DND-41 (cell line): ENCODE data around the gene VAV3.
A peak's percentile ranks its signal among the peaks of the same experiment; 100 is the strongest.

Experiments used
- ATAC-seq: fragments of 200-7000 bp; cut with Tn5 transposase; 3 replicates; pipeline ENCODE4 v1.9.1; 2021; ENCODE audit warnings: low read depth; ENCODE audit not compliant: insufficient read depth
- DNase-seq: peaks from one replicate; pipeline ENCODE4 v3.0.0-alpha.2; 2020
- H2AFZ ChIP-seq: 2 replicates; pipeline ENCODE4 v1.6.0; 2012; ENCODE audit warnings: low read depth, low read length
- H3K27ac ChIP-seq: 2 replicates; pipeline ENCODE4 v1.5.1; 2012; ENCODE audit warnings: low read length, inconsistent platforms
- H3K27me3 ChIP-seq: fragments of 200-600 bp; sonication (generic); 2 replicates; pipeline ENCODE4 v1.6.0; 2012; ENCODE audit warnings: low read length, mild to moderate bottlenecking, inconsistent platforms; ENCODE audit not compliant: insufficient read depth, poor library complexity
- H3K36me3 ChIP-seq: 2 replicates; pipeline ENCODE4 v1.5.1; 2012; ENCODE audit warnings: low read length, inconsistent platforms; ENCODE audit not compliant: insufficient read depth
- H3K4me1 ChIP-seq: 2 replicates; pipeline ENCODE4 v1.5.1; 2012; ENCODE audit warnings: mild to moderate bottlenecking, low read length; ENCODE audit not compliant: insufficient read depth
- H3K4me2 ChIP-seq: 2 replicates; pipeline ENCODE4 v1.6.0; 2012; ENCODE audit warnings: mild to moderate bottlenecking, moderate library complexity, low read length, inconsistent platforms; ENCODE audit not compliant: insufficient read depth
- H3K4me3 ChIP-seq, 2 experiments: fragments of 200-600 bp in 1 of 2; shearing (Covaris generic) in 1 of 2; 2 replicates each; pipeline ENCODE4 v1.5.1; 2012 to 2016; ENCODE audit warnings: inconsistent platforms in 2 of 2, low read length in 2 of 2, mild to moderate bottlenecking in 2 of 2, low read depth in 1 of 2, moderate library complexity in 1 of 2
- H3K79me2 ChIP-seq: 2 replicates; pipeline ENCODE4 v1.6.0; 2012; ENCODE audit warnings: low read length, inconsistent platforms; ENCODE audit not compliant: insufficient read depth
- H3K9ac ChIP-seq: 2 replicates; pipeline ENCODE4 v1.6.0; 2012; ENCODE audit warnings: low read depth, mild to moderate bottlenecking, inconsistent platforms, low read length, moderate library complexity
- H3K9me3 ChIP-seq: 2 replicates; pipeline ENCODE4 v1.5.1; 2012; ENCODE audit warnings: low read length, moderate library complexity, mild to moderate bottlenecking, inconsistent platforms; ENCODE audit not compliant: insufficient read depth, severe bottlenecking
- H4K20me1 ChIP-seq: 2 replicates; pipeline ENCODE4 v1.6.0; 2012; ENCODE audit warnings: low read length; ENCODE audit not compliant: insufficient read depth
- CTCF ChIP-seq: IDR thresholded peaks from 2 replicates; pipeline ENCODE4 v1.5.1; 2012; ENCODE audit warnings: borderline replicate concordance, low read length, moderate library complexity, mild to moderate bottlenecking; ENCODE audit not compliant: poor library complexity, severe bottlenecking; ENCODE audit errors: extremely low read depth
- EZH2 ChIP-seq: IDR thresholded peaks from 3 replicates; pipeline ENCODE4 v1.6.1; 2012; ENCODE audit warnings: borderline replicate concordance, low read depth, mild to moderate bottlenecking, moderate library complexity, low read length, inconsistent platforms; ENCODE audit not compliant: severe bottlenecking

VAV3 gene

GRCh38 chr1:107842241-107842640, 122.7 kb downstream of the VAV3 start:
- H3K9ac ChIP-seq: peak overlapping the region; percentile 42
- no peak for TF ChIP-seq CTCF
- no peak for TF ChIP-seq EZH2
- peaks cover 76% of the 10 kb centered on the region for H3K4me1 ChIP-seq
- peak; percentile 43 for DNase-seq
- peak overlapping the region; percentile 59 for H3K4me2 ChIP-seq
- H2AFZ ChIP-seq: peak overlapping the region; percentile 6; the same call in 1 of the 2 replicates
- H4K20me1 ChIP-seq: no peaks in the 10 kb centered on the region
- peak; percentile 32 for ATAC-seq
- no peaks in the 10 kb centered on the region for H3K9me3 ChIP-seq
- H3K4me3 ChIP-seq: peak overlapping the region in 1 of 2 experiments; percentile 48; a peak in 2 of 4 replicates
- no peaks in the 10 kb centered on the region for H3K36me3 ChIP-seq
- peak overlapping the region; percentile 88 for H3K27ac ChIP-seq
- H3K79me2 ChIP-seq: peaks cover 78% of the 10 kb centered on the region
- H3K27me3 ChIP-seq: no peaks in the 10 kb centered on the region

GRCh38 chr1:107840725-107841124, 124.3 kb downstream of the VAV3 start:
- Histone ChIP-seq H4K20me1 (no peaks in the 10 kb centered on the region), H3K27ac (peak overlapping the region; percentile 88), H3K4me2 (peak overlapping the region; percentile 59), H3K79me2 (peaks cover 84% of the 10 kb centered on the region), H3K9me3 (no peaks in the 10 kb centered on the region), H3K4me1 (peaks cover 79% of the 10 kb centered on the region), H3K4me3 (peak overlapping the region in 1 of 2 experiments; percentile 48; a peak in 2 of 4 replicates), H3K27me3 (no peaks in the 10 kb centered on the region), H2AFZ (peak overlapping the region; percentile 28), H3K36me3 (no peaks in the 10 kb centered on the region), H3K9ac (peak overlapping the region; percentile 48)
- no peak for TF ChIP-seq CTCF
- no peak for TF ChIP-seq EZH2
- DNase-seq (peak; percentile 53), ATAC-seq (peak; percentile 50)

- Histone ChIP-seq H2AFZ (no peak overlapping the region), H3K4me3 (no peak overlapping the region), H3K9me3 (no peaks in the 10 kb centered on the region), H3K4me2 (no peak overlapping the region), H3K27me3 (no peaks in the 10 kb centered on the region), H3K36me3 (no peaks in the 10 kb centered on the region), H3K27ac (no peak overlapping the region), H3K79me2 (peaks cover 89% of the 10 kb centered on the region), H3K4me1 (peaks cover 79% of the 10 kb centered on the region), H3K9ac (no peak overlapping the region), H4K20me1 (no peaks in the 10 kb centered on the region)
- no peak for ATAC-seq
- DNase-seq: no peak
- TF ChIP-seq EZH2: no peak
- TF ChIP-seq CTCF: no peak
Observed at GRCh38 chr1:107838056-107838455, 126.9 kb downstream of the VAV3 start.

GRCh38 chr1:107835151-107835670, 129.8 kb downstream of the VAV3 start:
- H3K4me3 ChIP-seq: no peak overlapping the region
- H3K4me1 ChIP-seq: peaks cover 79% of the 10 kb centered on the region
- no peaks in the 10 kb centered on the region for H3K36me3 ChIP-seq
- peaks cover 98% of the 10 kb centered on the region for H3K79me2 ChIP-seq
- no peaks in the 10 kb centered on the region for H3K27me3 ChIP-seq
- H3K4me2 ChIP-seq: no peak overlapping the region; the same call in 1 of the 2 replicates
- DNase-seq (peak; percentile 68), ATAC-seq (peak; percentile 86)
- H2AFZ ChIP-seq: no peak overlapping the region
- H3K9me3 ChIP-seq: no peaks in the 10 kb centered on the region
- H3K9ac ChIP-seq: no peak overlapping the region
- TF ChIP-seq EZH2 (no peak), CTCF (no peak)
- peak overlapping the region; percentile 62 for H3K27ac ChIP-seq
- no peaks in the 10 kb centered on the region for H4K20me1 ChIP-seq
